MM.1S (cell line): Measurements from ENCODE around the gene SLC17A9.

Experiments used
- DNase-seq: peaks from one replicate; pipeline ENCODE4 v3.0.0-alpha.2; 2015
- H2AFZ ChIP-seq: fragments of 300-600 bp; sonication (generic); 2 replicates; pipeline ENCODE4 v1.6.0; 2016; ENCODE audit warnings: antibody characterized with exemption, low read length
- H3F3A ChIP-seq: fragments of 300-600 bp; sonication (generic); 2 replicates; pipeline ENCODE4 v1.6.1; 2016; ENCODE audit warnings: mild to moderate bottlenecking, antibody characterized with exemption, low read length, moderate library complexity, mixed read lengths; ENCODE audit not compliant: insufficient read depth
- H3K27ac ChIP-seq: fragments of 300-600 bp; sonication (generic); 2 replicates; pipeline ENCODE4 v1.5.1; 2016; ENCODE audit warnings: mild to moderate bottlenecking, low read length
- H3K27me3 ChIP-seq: fragments of 300-600 bp; sonication (generic); replicated peaks from 2 replicates; pipeline ENCODE4 v1.6.0; 2016; ENCODE audit warnings: low read length; ENCODE audit not compliant: insufficient read depth
- H3K36me3 ChIP-seq: fragments of 300-600 bp; sonication (generic); replicated peaks from 2 replicates; pipeline ENCODE4 v1.6.1; 2016; ENCODE audit warnings: mild to moderate bottlenecking, low read length, mixed read lengths; ENCODE audit not compliant: insufficient read depth
- H3K4me1 ChIP-seq: fragments of 300-600 bp; sonication (generic); 2 replicates; pipeline ENCODE4 v1.6.1; 2016; ENCODE audit warnings: low read length, mixed read lengths
- H3K4me2 ChIP-seq: fragments of 300-600 bp; sonication (generic); 2 replicates; pipeline ENCODE4 v1.6.0; 2016; ENCODE audit warnings: low read depth, low read length
- H3K4me3 ChIP-seq: fragments of 300-600 bp; sonication (generic); 2 replicates; pipeline ENCODE4 v1.5.1; 2016; ENCODE audit warnings: low read length, mixed read lengths
- H3K79me2 ChIP-seq: fragments of 300-600 bp; sonication (generic); 2 replicates; pipeline ENCODE4 v1.6.1; 2016; ENCODE audit warnings: mixed run types, low read length, mixed read lengths
- H3K9ac ChIP-seq: fragments of 300-600 bp; sonication (generic); 2 replicates; pipeline ENCODE4 v1.6.1; 2016; ENCODE audit warnings: low read length, mixed read lengths
- H3K9me2 ChIP-seq: fragments of 300-600 bp; sonication (generic); replicated peaks from 2 replicates; pipeline ENCODE4 v1.6.1; 2016; ENCODE audit warnings: mild to moderate bottlenecking, low read length, mixed read lengths; ENCODE audit not compliant: insufficient read depth
- H3K9me3 ChIP-seq: fragments of 300-600 bp; sonication (generic); replicated peaks from 2 replicates; pipeline ENCODE4 v1.6.1; 2016; ENCODE audit warnings: mild to moderate bottlenecking, low read length, mixed read lengths; ENCODE audit not compliant: insufficient read depth
- H4K20me1 ChIP-seq: fragments of 300-600 bp; sonication (generic); 2 replicates; pipeline ENCODE4 v1.6.1; 2016; ENCODE audit warnings: mild to moderate bottlenecking, low read length, moderate library complexity, mixed read lengths; ENCODE audit not compliant: insufficient read depth
- CTCF ChIP-seq: fragments of 300-600 bp; sonication (generic); IDR thresholded peaks from 2 replicates; pipeline ENCODE4 v1.5.1; 2016; ENCODE audit warnings: antibody characterized with exemption, low read length, mixed read lengths
- EZH2 ChIP-seq: fragments of 300-600 bp; sonication (generic); optimal IDR thresholded peaks from 2 replicates; pipeline ENCODE3; 2017; ENCODE audit warnings: low read depth, mild to moderate bottlenecking, antibody characterized with exemption, low read length, mixed read lengths
- EZH2phosphoT487 ChIP-seq: fragments of 300-600 bp; sonication (generic); IDR thresholded peaks from 2 replicates; pipeline ENCODE4 v1.6.1; 2018; ENCODE audit warnings: antibody characterized with exemption, low read length

Gene SLC17A9

GRCh38 chr20:62955519-62956386 is 3.2 kb downstream of the SLC17A9 start:
- no peaks in the 10 kb centered on the region for H4K20me1 ChIP-seq

GRCh38 chr20:62956387-62957135 is 4.1 kb downstream of the SLC17A9 start:
- Histone ChIP-seq H3K4me2 (no peak overlapping the region), H3F3A (no peaks in the 10 kb centered on the region), H3K36me3 (no peaks in the 10 kb centered on the region), H3K9me3 (no peaks in the 10 kb centered on the region), H2AFZ (no peak overlapping the region), H3K4me1 (0 out of 2 replicates have a peak, but pooled peaks cover 10% of the 10 kb centered on the region), H3K4me3 (no peak overlapping the region), H3K9ac (no peak overlapping the region), H3K79me2 (no peaks in the 10 kb centered on the region), H3K27ac (no peak overlapping the region), H4K20me1 (no peaks in the 10 kb centered on the region), H3K9me2 (no peaks in the 10 kb centered on the region), H3K27me3 (peaks cover 26% of the 10 kb centered on the region)
- TF ChIP-seq CTCF = no peak
- TF ChIP-seq EZH2 = no peak
- no peak for TF ChIP-seq EZH2phosphoT487
- no peak for DNase-seq

More at GRCh38 chr20:62955519-62956386, 3.2 kb downstream of the SLC17A9 start:
- Histone ChIP-seq H3K9me3 (no peaks in the 10 kb centered on the region), H3K9me2 (no peaks in the 10 kb centered on the region), H3K9ac (no peak overlapping the region), H3K27me3 (peaks cover 23% of the 10 kb centered on the region; the same call in 1 of the 2 replicates), H3K36me3 (no peaks in the 10 kb centered on the region), H3F3A (no peaks in the 10 kb centered on the region), H3K79me2 (no peaks in the 10 kb centered on the region), H3K4me3 (no peak overlapping the region), H3K4me1 (0 out of 2 replicates have a peak, but pooled peaks cover 10% of the 10 kb centered on the region), H3K27ac (no peak overlapping the region), H2AFZ (no peak overlapping the region), H3K4me2 (no peak overlapping the region)
- TF ChIP-seq EZH2 (no peak), EZH2phosphoT487 (no peak), CTCF (no peak)
- no peak for DNase-seq

- H3K27me3 ChIP-seq = peaks cover 35% of the 10 kb centered on the region
- H3K9ac ChIP-seq = no peak overlapping the region
- H3K36me3 ChIP-seq = no peaks in the 10 kb centered on the region
- no peaks in the 10 kb centered on the region for H3K9me2 ChIP-seq
- H3K79me2 ChIP-seq = no peaks in the 10 kb centered on the region
- no peaks in the 10 kb centered on the region for H3F3A ChIP-seq
- H3K4me2 ChIP-seq = no peak overlapping the region
- no peak for TF ChIP-seq EZH2
- no peak for TF ChIP-seq EZH2phosphoT487
- no peak for TF ChIP-seq CTCF
- DNase-seq = no peak
- H3K27ac ChIP-seq = no peak overlapping the region
- no peak overlapping the region for H2AFZ ChIP-seq
- 0 out of 2 replicates have a peak, but pooled peaks cover 10% of the 10 kb centered on the region for H3K4me1 ChIP-seq
- H3K9me3 ChIP-seq = no peaks in the 10 kb centered on the region
- no peak overlapping the region for H3K4me3 ChIP-seq
- H4K20me1 ChIP-seq = no peaks in the 10 kb centered on the region
Measured at GRCh38 chr20:62957136-62958117, 4.9 kb downstream of the SLC17A9 start.
